Adrenal gland (tissue), 12 donors: ENCODE results near the gene DNAH17. TPM values are rescaled to one million over a fixed set of nuclear protein-coding genes. Genes with fewer than 3 reads are reported as not detected.

Source experiments
- DNase-seq, 7 donors: peaks; one replicate each; pipeline ENCODE4 v3.0.0-alpha.2; 2019 to 2020
- H3K27ac ChIP-seq, 5 donors: fragments of 200-600 bp; sonication (generic) in 4 of 5; 1 replicate in 3 of 5; 2 replicates in 2 of 5; pipeline versions ENCODE4 v1.5.1 to v1.8.0; 2016 to 2020; ENCODE audit warnings: mild to moderate bottlenecking in 1 of 5
- H3K27me3 ChIP-seq: fragments of 200-600 bp; 2 replicates; pipeline ENCODE4 v1.8.0; 2021
- H3K36me3 ChIP-seq, 2 donors: fragments of 200-600 bp; replicated peaks in 1 of 2; 1 replicate in 1 of 2; 2 replicates in 1 of 2; pipeline versions ENCODE4 v1.5.1 to v1.8.0; 2018 to 2022
- H3K4me1 ChIP-seq, 2 donors: fragments of 200-600 bp; replicated peaks in 1 of 2; 1 replicate in 1 of 2; 2 replicates in 1 of 2; pipeline versions ENCODE4 v1.5.1 to v1.8.0; 2018 to 2021
- H3K4me3 ChIP-seq, 4 donors: fragments of 200-600 bp; sonication (generic) in 3 of 4; one replicate each; pipeline ENCODE4 v1.5.1; 2016 to 2018
- H3K9me3 ChIP-seq, 3 donors: fragments of 200-600 bp; sonication (generic) in 1 of 3; replicated peaks in 1 of 3; 1 replicate in 2 of 3; 2 replicates in 1 of 3; pipeline versions ENCODE4 v1.5.1 to v1.8.0; 2016 to 2021
- POLR2A ChIP-seq, 2 donors: fragments of 450-650 bp; IDR thresholded peaks; one replicate each; pipeline ENCODE4 v1.6.1; 2017; ENCODE audit warnings: antibody characterized with exemption in 2 of 2, mild to moderate bottlenecking in 2 of 2, moderate library complexity in 1 of 2
- WGBS, 4 donors: extraction: QIAGEN DNeasy Blood & Tissue Kit in 2 of 4; methylation state at CpG; one replicate each; pipeline versions ENCODE4 v1.1.5 to v1.1.7; 2013 to 2017; 5-methylcytosine and 5-hydroxymethylcytosine counted together
- intact Hi-C, 2 donors: fragments of 100-400 bp; cut with DNase I; formaldehyde crosslinking; loops; one replicate each; pipeline versions ENCODE4 v1.14.1 to v1.15.0; 2022 to 2023
- polyA plus RNA-seq, 3 donors: library from polyadenylated mRNA; stranded (reverse); fragments of 200-250 nt in 2 of 3; fragments of 350-450 nt in 1 of 3; fragmentation: Illumina TruSeq in 1 of 3; extraction: RNeasy Lipid Tissue Mini Kit (QIAGEN cat#74804) in 1 of 3; gene quantifications; one replicate each; pipeline ENCODE4 v1.2.3, GENCODE V29; 2013 to 2014
- total RNA-seq, 9 donors: library from RNA; depleted of rRNA in 4 of 9; stranded (reverse); fragments of >200 nt in 4 of 9; fragments of 120-200 nt in 1 of 9; fragmentation: NEBNext Ultra II Directional in 1 of 9; extraction: Animal tissue kit (Norgen Biotek cat#: 25700) in 1 of 9; gene quantifications; one replicate each; pipeline versions ENCODE4 v1.1.0 to v1.2.4, GENCODE V29; 2013 to 2023
- TF ChIP-seq, protein P1 (sequence below), 6 experiments: fragments of 450-650 bp in 4 of 6; fragments of 200-600 bp in 2 of 6; sonication (generic) in 1 of 6; IDR thresholded peaks; 1 replicate in 5 of 6; 2 replicates in 1 of 6; pipeline versions ENCODE4 v1.5.1 to v1.8.0; 2016 to 2021; ENCODE audit warnings: antibody characterized with exemption in 6 of 6, mild to moderate bottlenecking in 2 of 6, moderate library complexity in 1 of 6
- donor health status: healthy with polysubstance abuse.
- donor health status: Bipolar disorder and iron deficiency.
- donor health status: DM: yes; HTN: yes; CAD: no.
- donor health status: DM: no; HTN: no; CAD: no.
- donor health status: DM: no; HTN: no; CAD: no.
- donor health status: DM: yes; HTN: yes; CAD: no.

DNAH17 gene
- total and polyA plus RNA-seq, 12 donors = 0.03 to 1.8 (median 0.22) TPM; not detected in 5

DNA sequence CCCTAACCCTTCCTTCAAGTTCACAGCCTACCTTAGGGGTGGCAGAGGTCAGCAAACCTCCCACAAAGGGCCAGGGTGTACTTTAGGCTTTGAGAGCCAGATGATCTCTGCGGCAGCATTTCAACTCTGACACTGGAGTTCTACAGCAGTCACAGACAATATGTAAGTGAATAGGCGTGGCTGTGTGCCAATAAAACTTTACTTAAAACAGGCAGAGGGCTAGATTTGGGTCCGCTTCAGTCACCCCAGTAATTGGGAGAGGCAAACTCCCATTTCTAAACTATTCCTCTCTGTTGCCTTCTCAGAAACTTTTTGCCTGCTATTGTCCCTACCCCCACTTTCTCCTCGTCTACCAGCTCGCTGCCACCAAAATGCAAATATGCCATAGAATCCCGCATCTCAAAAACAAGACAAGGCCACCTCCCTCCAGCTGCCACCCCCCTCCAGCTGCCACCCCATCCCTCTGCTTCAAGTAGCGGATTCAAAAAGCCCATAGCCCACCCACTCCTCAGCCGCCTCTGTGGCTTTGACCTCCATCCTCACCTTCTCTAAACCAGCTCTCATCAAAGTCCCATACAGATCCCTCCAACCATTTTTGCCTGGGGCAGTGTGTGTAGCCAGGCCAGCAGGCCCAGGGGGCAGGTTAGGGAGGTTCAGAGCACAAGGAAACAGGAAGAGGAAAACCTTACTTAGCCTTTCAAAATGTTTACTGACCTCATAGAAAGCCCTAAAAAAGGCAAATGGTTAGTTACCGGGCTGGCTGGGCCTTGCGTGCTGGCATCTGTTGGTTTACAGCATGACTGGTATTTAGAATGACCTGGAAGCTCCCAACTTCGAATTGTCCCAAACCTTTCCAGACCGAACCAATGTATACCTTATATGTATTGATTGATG lies 19.9 kb upstream of the DNAH17 start:
- H3K27ac ChIP-seq = no peak overlapping the region
- H3K9me3 ChIP-seq = no peaks in the 10 kb centered on the region
- no peaks in the 10 kb centered on the region for H3K27me3 ChIP-seq
- TF ChIP-seq, protein P1, sequence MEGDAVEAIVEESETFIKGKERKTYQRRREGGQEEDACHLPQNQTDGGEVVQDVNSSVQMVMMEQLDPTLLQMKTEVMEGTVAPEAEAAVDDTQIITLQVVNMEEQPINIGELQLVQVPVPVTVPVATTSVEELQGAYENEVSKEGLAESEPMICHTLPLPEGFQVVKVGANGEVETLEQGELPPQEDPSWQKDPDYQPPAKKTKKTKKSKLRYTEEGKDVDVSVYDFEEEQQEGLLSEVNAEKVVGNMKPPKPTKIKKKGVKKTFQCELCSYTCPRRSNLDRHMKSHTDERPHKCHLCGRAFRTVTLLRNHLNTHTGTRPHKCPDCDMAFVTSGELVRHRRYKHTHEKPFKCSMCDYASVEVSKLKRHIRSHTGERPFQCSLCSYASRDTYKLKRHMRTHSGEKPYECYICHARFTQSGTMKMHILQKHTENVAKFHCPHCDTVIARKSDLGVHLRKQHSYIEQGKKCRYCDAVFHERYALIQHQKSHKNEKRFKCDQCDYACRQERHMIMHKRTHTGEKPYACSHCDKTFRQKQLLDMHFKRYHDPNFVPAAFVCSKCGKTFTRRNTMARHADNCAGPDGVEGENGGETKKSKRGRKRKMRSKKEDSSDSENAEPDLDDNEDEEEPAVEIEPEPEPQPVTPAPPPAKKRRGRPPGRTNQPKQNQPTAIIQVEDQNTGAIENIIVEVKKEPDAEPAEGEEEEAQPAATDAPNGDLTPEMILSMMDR (IDR thresholded peaks at IDR 0.05) = no peak
- H3K4me1 ChIP-seq = peaks cover 8 to 11% of the 10 kb centered on the region in 2 donors
- no peak overlapping the region for H3K4me3 ChIP-seq
- 90 to 92% (median 91%) methylated on average over 12 of the region's 12 CpGs for WGBS, 4 donors
- DNase-seq = no peak
- intact Hi-C loops = no loop called here
- H3K36me3 ChIP-seq = no peaks in the 10 kb centered on the region

DNA sequence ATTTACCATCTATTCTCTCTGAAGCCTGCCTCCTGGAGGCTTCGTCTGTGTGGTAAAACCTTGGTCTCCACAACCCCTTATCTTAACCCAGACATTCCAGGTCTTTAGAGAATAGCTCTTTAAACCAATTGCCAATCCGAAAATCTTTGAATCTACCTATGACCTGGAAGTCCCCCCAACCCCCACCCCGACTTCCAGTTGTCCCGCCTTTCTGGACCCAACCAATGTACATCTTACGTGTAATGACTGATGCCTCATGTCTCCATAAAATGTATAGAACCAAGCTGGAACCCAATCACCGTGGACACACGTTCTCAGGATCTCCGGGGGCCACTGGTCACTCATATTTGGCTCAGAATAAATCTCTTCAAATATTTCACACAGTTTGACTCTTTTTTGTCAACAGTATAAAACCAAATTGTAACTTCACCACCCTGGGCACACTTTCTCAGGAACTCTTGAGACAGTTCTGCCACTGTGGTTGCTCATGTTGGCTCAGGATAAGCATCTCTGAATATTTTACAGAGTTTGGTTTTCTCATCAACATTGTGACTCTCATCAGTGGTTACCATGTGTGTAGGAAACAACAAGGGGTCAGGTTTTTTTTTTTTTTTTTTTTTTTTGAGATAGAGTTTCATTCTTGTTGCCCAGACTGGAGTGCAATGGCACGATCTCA lies 18.1 kb upstream of the DNAH17 start:
- intact Hi-C loops = no loop called here
- WGBS, 4 donors = 92 to 95% (median 94%) methylated on average over 9 of the region's 9 CpGs
- H3K4me1 ChIP-seq = peaks cover 14 to 15% of the 10 kb centered on the region in 2 donors
- no peak overlapping the region for H3K27ac ChIP-seq
- TF ChIP-seq, protein P1 (IDR thresholded peaks at IDR 0.05) = no peak
- H3K36me3 ChIP-seq = no peaks in the 10 kb centered on the region
- H3K4me3 ChIP-seq = no peak overlapping the region
- no peaks in the 10 kb centered on the region for H3K27me3 ChIP-seq
- DNase-seq = no peak
- no peaks in the 10 kb centered on the region for H3K9me3 ChIP-seq

DNA sequence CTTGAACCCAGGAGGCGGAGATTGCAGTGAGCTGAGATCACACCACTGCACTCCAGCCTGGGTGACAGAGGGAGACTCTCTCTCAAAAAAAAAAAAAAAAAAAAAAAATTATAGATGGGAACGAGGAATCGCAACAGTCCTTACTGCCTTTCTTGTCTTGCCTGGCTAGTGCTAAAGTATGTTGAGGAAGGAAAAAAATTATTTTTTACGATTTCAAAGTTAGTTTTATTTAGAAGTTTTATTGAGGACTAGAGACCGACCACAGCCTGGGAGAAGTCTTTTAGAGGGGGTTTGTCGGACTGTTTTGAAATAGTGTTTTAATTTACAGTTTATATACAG lies 15.8 kb upstream of the DNAH17 start:
- 80 to 84% (median 82%) methylated on average over 6 of the region's 6 CpGs for WGBS, 4 donors
- peak overlapping the region; percentile 76 to 93 (median 79) for H3K27ac ChIP-seq
- H3K4me3 ChIP-seq = no peak overlapping the region
- intact Hi-C loops = no loop called here
- H3K9me3 ChIP-seq = no peaks in the 10 kb centered on the region
- H3K36me3 ChIP-seq = no peaks in the 10 kb centered on the region
- TF ChIP-seq POLR2A (IDR thresholded peaks at IDR 0.05) = no peak
- TF ChIP-seq, protein P1 (IDR thresholded peaks at IDR 0.05) = no peak
- no peaks in the 10 kb centered on the region for H3K27me3 ChIP-seq
- peaks cover 14 to 15% of the 10 kb centered on the region in 2 donors for H3K4me1 ChIP-seq
- DNase-seq = no peak

DNA sequence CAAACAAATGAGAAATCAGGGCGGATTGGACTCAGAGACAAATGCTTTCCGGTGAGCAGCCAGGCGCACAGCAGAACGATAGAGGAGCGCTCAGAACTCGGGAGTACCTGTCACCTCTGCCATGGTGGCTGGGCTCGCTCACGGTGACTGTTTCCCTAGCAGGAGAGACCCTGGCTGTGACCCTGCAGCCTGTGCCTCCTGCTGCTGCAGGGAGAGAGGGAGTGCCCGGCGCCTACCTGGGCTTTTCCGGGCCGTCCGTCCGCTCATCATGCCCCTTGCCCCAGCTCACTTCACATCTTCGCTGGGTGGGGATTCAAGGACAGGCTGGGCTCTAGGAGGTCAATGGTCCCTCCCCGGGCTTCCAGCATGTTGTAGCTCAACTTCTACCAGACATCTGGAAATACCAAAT lies 14.1 kb upstream of the DNAH17 start:
- 87 to 94% (median 90%) methylated on average over 11 to 16 of the region's 16 CpGs for WGBS, 4 donors
- TF ChIP-seq, protein P1 (IDR thresholded peaks at IDR 0.05) = no peak
- no peak for TF ChIP-seq POLR2A (IDR thresholded peaks at IDR 0.05)
- Histone ChIP-seq H3K27me3 (no peaks in the 10 kb centered on the region), H3K4me3 (no peak overlapping the region), H3K27ac (peak overlapping the region in 2 of 5 donors; percentile 79 to 87), H3K9me3 (no peaks in the 10 kb centered on the region), H3K4me1 (peaks cover 14 to 15% of the 10 kb centered on the region in 2 donors), H3K36me3 (no peaks in the 10 kb centered on the region)
- no peak for DNase-seq
- intact Hi-C loops = no loop called here
